GM12873 (cell line): ENCODE data around the gene NPAS2.

ENCODE experiments used
- CTCF ChIP-seq: IDR thresholded peaks from 2 replicates; pipeline ENCODE4 v1.5.1; 2012; ENCODE audit warnings: low read depth, mild to moderate bottlenecking, moderate library complexity, low read length, control low read depth; ENCODE audit not compliant: insufficient read depth; ENCODE audit errors: missing control alignments

NPAS2 gene

DNA sequence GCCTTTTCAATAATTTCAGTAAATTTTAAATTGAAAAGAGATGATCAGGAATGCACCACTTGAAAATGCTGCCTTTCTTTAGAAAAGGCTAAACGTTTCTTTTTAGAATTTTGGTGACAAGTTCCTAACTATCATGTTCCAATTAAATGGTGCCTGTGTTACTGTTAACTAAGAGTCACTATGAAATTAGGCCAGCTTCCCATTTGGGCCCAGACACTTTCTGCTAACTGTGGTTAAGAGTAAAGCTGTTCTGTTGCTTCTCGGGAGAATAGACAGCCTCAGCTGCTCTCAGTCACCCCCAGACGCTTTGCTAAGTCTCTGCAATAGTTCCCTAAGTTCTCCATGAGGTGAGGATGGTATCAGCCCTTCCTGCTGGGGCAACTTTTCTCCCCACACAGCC lies 90.2 kb downstream of the NPAS2 start:
- TF ChIP-seq CTCF: no peak

DNA sequence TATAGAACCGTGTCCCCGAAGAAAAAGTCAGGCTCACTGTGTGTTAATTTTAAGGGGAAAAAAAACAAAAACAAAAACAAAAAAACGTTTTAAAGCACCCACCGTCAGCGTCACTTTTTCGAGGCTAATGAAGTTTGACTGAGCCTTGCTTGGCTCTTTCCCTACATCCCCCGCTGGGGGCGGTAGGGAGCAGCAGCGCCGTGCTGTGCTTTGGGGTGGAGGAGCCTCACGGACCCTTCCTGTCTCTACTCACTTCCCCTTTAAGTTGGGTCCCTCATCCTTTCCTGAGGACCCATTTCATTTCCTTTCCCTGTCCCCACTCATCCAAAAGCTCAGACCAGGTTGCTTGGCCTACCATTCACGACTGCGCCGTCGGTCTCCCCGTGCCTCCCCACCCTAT lies 99.4 kb downstream of the NPAS2 start:
- TF ChIP-seq CTCF: peak; percentile 86

- TF ChIP-seq CTCF: no peak
These were observed 101.8 kb downstream of the NPAS2 start for GRCh38 chr2:100921685-100922161.

- no peak for TF ChIP-seq CTCF
These were observed 103.6 kb downstream of the NPAS2 start for GRCh38 chr2:100923461-100924060.

DNA sequence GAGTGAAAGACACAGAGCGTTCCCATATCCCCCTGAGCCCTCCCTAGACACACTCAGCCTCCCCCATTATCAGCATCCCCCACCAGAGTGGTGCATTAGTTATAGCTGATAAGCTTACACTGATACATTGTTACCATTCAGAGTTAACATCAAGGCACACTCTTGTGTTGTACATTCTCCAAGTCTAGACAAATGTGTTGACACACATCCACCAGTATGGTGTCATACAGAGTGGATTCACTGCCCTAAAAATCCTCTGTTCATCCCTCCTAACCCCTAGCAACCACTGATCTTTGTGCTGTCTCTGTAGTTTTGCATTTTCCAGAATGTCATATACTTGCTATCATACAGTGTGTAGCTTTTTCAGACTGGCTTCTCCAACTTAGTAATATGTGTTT lies 104.2 kb downstream of the NPAS2 start:
- no peak for TF ChIP-seq CTCF

DNA sequence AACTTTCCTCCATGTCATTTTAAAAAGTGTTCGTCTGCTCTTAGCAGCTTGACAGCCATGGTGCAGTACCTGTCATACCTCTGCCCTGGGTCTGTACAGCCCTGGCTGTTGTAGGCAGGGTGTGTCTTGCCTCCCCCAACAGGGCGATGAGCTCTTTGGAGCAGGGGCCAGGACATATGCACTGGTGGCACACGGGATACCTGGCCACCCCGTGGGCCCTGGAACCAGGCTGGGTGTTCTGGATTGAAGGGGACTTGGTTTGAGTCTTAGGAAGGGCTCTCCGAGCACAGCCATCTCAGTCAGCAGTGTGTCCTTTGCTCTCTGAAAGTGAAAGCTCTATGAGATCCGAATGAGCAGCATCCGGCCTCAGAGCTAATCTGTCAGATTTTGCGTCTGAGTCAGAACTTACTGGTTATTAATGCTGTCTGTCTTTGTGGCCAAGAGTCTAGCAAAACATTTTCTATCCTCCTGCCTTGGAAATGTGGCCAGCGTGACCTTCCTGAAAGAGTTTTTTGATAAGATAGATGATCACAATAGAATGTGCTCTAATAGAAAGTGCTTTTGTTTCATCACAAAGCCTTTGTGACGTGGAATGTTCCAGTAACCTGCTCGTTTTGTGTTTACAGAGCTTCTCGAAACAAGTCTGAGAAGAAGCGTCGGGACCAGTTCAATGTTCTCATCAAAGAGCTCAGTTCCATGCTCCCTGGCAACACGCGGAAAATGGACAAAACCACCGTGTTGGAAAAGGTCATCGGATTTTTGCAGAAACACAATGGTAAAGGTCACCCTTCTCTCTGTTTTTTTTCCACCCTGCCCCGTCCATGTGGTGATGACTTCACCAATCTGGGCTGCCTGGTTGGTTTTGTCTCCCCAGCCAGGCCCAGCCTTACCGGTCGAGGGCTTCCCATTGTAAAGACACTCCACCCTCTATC lies 104.8 kb downstream of the NPAS2 start:
- TF ChIP-seq CTCF: no peak

- TF ChIP-seq CTCF: no peak
These were observed 108.3 kb downstream of the NPAS2 start for GRCh38 chr2:100928235-100928634.
